ENCODE results near the gene TSHZ2.

The TSHZ2 gene

DNA sequence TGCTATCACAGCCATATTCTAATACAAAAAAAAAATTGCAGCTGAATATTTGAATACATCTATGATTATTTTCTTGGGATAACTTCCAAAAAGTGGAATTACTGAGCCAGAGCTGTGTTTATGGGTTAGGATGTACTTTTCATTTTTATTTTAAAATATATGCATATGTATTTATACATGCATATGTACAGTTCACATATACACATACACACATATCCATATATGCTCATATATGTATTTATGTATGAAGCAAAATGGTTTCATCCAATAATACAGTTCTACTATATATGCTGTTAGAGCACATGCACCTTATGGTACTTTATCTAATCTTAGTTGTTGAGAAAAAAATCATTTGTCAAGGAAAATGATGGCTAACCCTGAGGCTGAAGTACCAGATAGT lies 54.9 kb downstream of the TSHZ2 start:
- no peak overlapping the region for H3K4me3 ChIP-seq (replicated peaks; ENCODE audit: low read depth, low read length)
- TF ChIP-seq, protein P1, sequence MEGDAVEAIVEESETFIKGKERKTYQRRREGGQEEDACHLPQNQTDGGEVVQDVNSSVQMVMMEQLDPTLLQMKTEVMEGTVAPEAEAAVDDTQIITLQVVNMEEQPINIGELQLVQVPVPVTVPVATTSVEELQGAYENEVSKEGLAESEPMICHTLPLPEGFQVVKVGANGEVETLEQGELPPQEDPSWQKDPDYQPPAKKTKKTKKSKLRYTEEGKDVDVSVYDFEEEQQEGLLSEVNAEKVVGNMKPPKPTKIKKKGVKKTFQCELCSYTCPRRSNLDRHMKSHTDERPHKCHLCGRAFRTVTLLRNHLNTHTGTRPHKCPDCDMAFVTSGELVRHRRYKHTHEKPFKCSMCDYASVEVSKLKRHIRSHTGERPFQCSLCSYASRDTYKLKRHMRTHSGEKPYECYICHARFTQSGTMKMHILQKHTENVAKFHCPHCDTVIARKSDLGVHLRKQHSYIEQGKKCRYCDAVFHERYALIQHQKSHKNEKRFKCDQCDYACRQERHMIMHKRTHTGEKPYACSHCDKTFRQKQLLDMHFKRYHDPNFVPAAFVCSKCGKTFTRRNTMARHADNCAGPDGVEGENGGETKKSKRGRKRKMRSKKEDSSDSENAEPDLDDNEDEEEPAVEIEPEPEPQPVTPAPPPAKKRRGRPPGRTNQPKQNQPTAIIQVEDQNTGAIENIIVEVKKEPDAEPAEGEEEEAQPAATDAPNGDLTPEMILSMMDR (IDR thresholded peaks at IDR 0.05; ENCODE audit: insufficient read depth, low read length, poor library complexity, severe bottlenecking): no peak
- no peak for DNase-seq (ENCODE audit: extremely low read depth, insufficient read length)
- H3K27me3 ChIP-seq (replicated peaks; ENCODE audit: control insufficient read depth, insufficient read depth, low read length): no peaks in the 10 kb centered on the region
- H3K36me3 ChIP-seq (ENCODE audit: control insufficient read depth, insufficient read depth, low read length): no peaks in the 10 kb centered on the region

GRCh38 chr20:53028337-53029007 lies 56.3 kb downstream of the TSHZ2 start:
- TF ChIP-seq, protein P1 (IDR thresholded peaks at IDR 0.05; ENCODE audit: insufficient read depth, low read length, poor library complexity, severe bottlenecking): no peak
- DNase-seq (ENCODE audit: extremely low read depth, insufficient read length): no peak
- Histone ChIP-seq H3K27me3 (replicated peaks; ENCODE audit: control insufficient read depth, insufficient read depth, low read length) (no peaks in the 10 kb centered on the region), H3K36me3 (ENCODE audit: control insufficient read depth, insufficient read depth, low read length) (no peaks in the 10 kb centered on the region), H3K4me3 (replicated peaks; ENCODE audit: low read depth, low read length) (no peak overlapping the region)

GRCh38 chr20:53030061-53030460 lies 57.9 kb downstream of the TSHZ2 start:
- DNase-seq (ENCODE audit: extremely low read depth, insufficient read length): no peak
- H3K36me3 ChIP-seq (ENCODE audit: control insufficient read depth, insufficient read depth, low read length): no peaks in the 10 kb centered on the region
- no peak overlapping the region for H3K4me3 ChIP-seq (replicated peaks; ENCODE audit: low read depth, low read length)
- TF ChIP-seq, protein P1 (IDR thresholded peaks at IDR 0.05; ENCODE audit: insufficient read depth, low read length, poor library complexity, severe bottlenecking): no peak
- H3K27me3 ChIP-seq (replicated peaks; ENCODE audit: control insufficient read depth, insufficient read depth, low read length): no peaks in the 10 kb centered on the region

DNA sequence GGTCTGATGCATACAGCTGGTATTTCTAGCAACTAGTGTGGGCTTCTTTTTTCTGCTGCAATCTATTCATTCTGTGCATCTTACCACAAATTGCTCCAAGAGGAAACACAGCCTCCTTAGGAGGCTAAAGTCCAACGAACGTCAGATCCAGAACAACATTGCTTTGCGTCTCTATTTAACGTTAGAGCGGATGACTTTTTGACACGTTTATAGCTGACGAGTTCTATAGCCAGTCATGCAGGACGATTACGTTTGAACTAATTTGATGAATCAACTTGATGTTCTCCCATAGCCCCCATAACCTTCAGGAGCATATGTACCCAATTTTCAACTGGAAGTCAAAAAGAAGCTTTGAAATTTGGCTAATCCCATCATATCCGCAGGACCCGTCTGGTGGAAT lies 59.9 kb downstream of the TSHZ2 start:
- Histone ChIP-seq H3K27me3 (replicated peaks; ENCODE audit: control insufficient read depth, insufficient read depth, low read length) (no peaks in the 10 kb centered on the region), H3K4me3 (replicated peaks; ENCODE audit: low read depth, low read length) (no peak overlapping the region), H3K36me3 (ENCODE audit: control insufficient read depth, insufficient read depth, low read length) (no peaks in the 10 kb centered on the region)
- DNase-seq (ENCODE audit: extremely low read depth, insufficient read length): no peak
- TF ChIP-seq, protein P1 (IDR thresholded peaks at IDR 0.05; ENCODE audit: insufficient read depth, low read length, poor library complexity, severe bottlenecking): no peak

DNA sequence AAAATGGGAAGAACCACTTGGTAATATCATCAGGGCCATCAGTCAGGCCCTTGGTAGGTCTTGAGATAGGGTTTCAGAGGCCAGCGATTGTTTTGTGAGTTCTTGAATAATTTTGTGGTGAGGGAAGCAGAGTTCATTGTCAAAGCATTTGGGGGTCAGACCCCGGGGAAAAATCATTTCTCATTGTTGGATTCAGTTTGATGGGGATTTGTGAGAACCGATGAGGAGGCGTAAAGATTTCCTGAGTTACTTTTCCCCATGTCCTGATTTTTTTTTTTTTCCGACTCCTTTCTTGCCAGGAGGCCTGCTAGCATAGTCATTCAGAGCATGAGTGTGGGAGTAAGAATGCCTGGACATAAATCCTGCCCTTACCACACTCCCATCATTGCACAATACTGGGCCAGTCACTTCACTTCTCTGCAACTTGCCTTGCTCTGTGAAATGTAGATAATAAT lies 60.3 kb downstream of the TSHZ2 start:
- TF ChIP-seq, protein P1 (IDR thresholded peaks at IDR 0.05; ENCODE audit: insufficient read depth, low read length, poor library complexity, severe bottlenecking): no peak
- no peak for DNase-seq (ENCODE audit: extremely low read depth, insufficient read length)
- no peaks in the 10 kb centered on the region for H3K27me3 ChIP-seq (replicated peaks; ENCODE audit: control insufficient read depth, insufficient read depth, low read length)
- no peaks in the 10 kb centered on the region for H3K36me3 ChIP-seq (ENCODE audit: control insufficient read depth, insufficient read depth, low read length)
- no peak overlapping the region for H3K4me3 ChIP-seq (replicated peaks; ENCODE audit: low read depth, low read length)

DNA sequence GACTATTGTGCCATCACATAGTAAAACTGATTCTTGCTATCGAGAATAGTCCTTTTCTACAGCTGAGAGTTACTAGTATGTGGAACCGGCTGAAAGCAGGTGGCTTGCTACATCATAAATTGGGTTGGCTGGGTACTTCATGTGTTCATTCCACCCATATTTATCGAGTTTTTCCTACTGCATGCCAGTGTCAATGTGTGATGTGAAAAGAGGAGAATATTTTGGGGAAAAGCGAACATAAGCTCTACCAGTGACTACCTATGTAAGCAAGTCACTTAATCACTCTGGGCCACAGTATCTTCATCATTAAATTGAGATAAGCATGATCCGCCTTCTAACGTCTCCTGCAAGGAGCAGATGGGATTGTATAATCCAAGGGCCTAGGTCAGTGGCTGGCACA lies 61.0 kb downstream of the TSHZ2 start:
- TF ChIP-seq, protein P1 (IDR thresholded peaks at IDR 0.05; ENCODE audit: insufficient read depth, low read length, poor library complexity, severe bottlenecking): no peak
- no peaks in the 10 kb centered on the region for H3K36me3 ChIP-seq (ENCODE audit: control insufficient read depth, insufficient read depth, low read length)
- DNase-seq (ENCODE audit: extremely low read depth, insufficient read length): no peak
- no peaks in the 10 kb centered on the region for H3K27me3 ChIP-seq (replicated peaks; ENCODE audit: control insufficient read depth, insufficient read depth, low read length)
- H3K4me3 ChIP-seq (replicated peaks; ENCODE audit: low read depth, low read length): no peak overlapping the region
